LNCaP clone FGC (cell line): ENCODE measurements around the gene SLC39A7.

Experiments used
- DNase-seq: peaks from one replicate; pipeline ENCODE4 v3.0.0-alpha.2; 2011; ENCODE audit warnings: low read depth
- H3K4me3 ChIP-seq: 2 replicates; pipeline ENCODE4 v1.5.1; 2011; ENCODE audit warnings: mild to moderate bottlenecking, low read depth, low read length, control low read depth
- TF ChIP-seq, protein P1 (sequence below): IDR thresholded peaks from 2 replicates; pipeline ENCODE4 v1.5.1; 2012; ENCODE audit warnings: mild to moderate bottlenecking; ENCODE audit not compliant: control insufficient read depth, insufficient read depth; ENCODE audit errors: extremely low read depth

SLC39A7 gene

DNA sequence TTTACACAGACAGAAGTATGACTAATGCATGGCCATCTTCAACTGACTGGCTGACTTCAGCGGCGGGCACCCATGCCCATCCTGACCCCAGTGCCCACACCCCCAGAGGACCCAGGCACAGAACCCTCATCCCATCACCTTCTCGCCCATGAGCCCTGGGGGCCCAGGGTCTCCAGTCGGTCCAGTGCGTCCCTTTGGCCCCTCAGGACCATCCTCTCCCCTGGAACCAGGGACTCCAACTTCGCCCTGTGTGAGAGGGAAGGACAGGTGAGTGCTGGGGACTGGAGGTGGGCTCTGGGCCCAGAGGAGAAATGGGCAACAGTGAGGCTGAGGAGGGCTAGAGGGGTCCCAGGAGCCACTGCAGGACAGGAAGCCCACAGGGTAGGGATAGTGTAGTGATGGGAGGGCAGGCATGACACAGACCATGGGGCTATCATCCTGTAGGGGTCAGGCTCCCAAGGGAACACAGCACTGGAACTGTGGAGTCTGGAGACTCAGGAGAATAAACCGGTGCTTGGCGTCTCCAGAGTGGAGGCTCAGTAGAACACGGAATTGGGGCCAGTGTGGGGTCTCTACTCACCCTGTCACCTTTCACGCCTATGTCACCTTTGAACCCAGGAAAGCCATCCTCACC is 25.1 kb upstream of the SLC39A7 start:
- TF ChIP-seq, protein P1, sequence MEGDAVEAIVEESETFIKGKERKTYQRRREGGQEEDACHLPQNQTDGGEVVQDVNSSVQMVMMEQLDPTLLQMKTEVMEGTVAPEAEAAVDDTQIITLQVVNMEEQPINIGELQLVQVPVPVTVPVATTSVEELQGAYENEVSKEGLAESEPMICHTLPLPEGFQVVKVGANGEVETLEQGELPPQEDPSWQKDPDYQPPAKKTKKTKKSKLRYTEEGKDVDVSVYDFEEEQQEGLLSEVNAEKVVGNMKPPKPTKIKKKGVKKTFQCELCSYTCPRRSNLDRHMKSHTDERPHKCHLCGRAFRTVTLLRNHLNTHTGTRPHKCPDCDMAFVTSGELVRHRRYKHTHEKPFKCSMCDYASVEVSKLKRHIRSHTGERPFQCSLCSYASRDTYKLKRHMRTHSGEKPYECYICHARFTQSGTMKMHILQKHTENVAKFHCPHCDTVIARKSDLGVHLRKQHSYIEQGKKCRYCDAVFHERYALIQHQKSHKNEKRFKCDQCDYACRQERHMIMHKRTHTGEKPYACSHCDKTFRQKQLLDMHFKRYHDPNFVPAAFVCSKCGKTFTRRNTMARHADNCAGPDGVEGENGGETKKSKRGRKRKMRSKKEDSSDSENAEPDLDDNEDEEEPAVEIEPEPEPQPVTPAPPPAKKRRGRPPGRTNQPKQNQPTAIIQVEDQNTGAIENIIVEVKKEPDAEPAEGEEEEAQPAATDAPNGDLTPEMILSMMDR: 0 out of 2 replicates have a peak, but pooled peaks have one; percentile 27
- H3K4me3 ChIP-seq: no peak overlapping the region
- DNase-seq: no peak

DNA sequence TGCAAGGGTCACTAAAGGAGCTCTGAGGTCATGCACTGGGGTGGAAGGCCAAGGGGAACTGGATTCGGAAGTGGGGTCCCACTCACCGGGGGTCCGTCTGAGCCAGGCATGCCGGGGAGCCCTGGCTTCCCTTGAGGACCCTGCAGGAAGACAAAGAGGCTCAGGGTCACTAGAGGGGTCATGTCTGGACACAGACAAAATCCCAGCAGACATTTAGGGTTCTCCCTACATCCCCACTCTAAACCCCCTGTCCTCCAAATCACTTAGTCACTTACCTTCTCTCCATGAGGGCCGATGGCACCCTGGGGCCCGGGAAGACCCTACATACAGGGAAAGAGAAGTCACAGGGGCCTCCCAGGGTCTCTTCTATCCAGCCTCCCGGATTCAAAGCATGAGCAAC is 23.8 kb upstream of the SLC39A7 start:
- H3K4me3 ChIP-seq: no peak overlapping the region
- DNase-seq: no peak
- TF ChIP-seq, protein P1: no peak

DNA sequence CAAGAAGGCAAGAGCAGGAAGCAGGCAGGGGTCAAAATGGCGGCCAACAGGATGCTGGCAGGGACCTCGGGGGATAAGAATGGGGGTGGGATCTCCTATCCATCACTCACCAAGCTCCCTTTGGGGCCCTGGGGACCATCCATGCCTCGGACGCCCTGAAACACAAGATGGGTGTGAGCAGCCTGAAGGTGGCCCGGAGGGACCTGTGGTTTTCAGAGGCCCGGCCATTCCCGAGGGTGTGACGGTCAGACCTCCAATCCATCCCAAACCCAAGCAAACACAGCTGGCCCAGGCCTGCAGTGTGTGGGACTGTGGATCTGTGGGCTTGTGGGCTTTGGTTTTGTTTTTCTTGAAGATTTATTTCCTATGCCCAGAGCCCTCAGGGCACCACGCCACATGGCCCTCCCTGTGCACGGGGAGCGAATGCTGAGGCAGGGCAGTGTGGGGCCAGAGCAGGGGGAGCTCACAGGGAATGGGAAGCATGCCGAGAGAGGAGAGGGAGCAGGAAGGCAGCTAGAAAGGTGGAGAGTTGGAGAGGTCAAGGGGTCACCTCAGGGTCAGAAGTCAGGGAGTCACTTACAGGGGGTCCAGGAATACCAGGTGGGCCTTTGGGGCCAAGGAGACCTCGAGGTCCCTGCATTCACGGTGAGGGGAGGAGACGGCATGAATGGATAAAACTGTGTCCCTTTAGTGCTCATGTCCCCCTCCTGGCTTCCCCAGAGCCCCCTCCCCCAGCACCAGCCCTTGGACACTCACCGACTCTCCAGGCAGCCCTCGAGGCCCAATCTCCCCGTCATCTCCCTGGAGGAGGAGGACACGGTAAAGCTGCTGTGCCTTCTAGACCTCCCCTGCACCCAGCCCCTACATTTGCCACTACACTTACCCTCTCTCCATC is 22.9 kb upstream of the SLC39A7 start:
- TF ChIP-seq, protein P1: no peak

DNA sequence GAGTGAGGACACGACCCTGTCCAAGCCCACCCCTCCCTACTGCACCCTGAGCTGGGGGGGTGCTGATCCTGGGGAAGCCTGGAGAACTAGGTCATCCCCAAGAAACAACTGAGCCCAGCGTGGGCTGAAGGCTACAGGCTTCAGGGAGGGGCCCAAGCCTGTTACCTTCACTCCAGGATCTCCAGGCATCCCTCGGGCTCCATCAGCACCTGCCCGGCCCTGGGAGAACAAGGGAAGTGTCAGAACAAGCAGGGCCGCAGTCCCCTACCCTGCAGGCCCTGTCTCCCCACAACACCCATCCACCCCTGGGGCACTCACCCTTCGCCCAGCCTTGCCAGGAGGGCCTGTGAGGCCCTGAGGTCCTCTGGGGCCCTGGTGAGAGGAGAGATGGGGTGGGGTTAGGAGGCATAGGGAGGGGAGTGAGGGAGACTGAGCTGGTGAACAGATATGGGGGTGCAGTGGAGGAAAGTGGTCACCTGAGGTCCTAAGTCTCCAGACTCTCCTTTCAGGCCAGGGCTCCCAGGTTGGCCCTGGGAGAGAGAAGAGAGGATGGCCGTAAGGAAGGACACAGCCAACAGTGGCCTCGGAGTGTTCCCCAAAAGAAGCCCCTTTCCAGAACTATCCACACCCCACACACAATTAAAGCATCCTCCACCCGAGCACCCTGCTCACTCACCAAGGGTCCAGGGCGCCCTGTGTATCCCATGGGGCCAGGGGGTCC is 21.8 kb upstream of the SLC39A7 start:
- no peak overlapping the region for H3K4me3 ChIP-seq
- no peak for DNase-seq
- TF ChIP-seq, protein P1: no peak

More for the DNA sequence above, 22.9 kb upstream of the SLC39A7 start:
- H3K4me3 ChIP-seq: no peak overlapping the region
- no peak for DNase-seq

DNA sequence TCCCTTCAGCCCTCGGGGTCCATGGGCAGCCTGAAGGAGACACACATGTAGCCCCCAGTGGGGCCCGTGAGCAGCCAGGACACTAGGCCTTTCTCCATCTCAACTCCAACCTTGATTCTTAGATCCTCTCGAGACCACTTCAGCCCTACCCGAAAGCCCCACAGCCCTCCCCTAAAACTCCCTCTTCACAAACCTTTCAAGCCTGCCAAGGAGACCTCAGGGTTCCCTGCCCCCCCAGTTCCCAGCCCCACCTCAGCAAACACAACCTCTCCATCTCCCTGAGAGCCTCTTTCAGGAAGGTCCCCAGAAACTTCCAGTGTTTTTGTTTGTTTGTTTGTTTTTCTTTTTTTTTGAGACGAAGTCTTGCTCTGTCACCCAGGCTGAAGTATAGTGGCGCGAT is 19.5 kb upstream of the SLC39A7 start:
- TF ChIP-seq, protein P1: no peak
- no peak overlapping the region for H3K4me3 ChIP-seq
- DNase-seq: no peak

DNA sequence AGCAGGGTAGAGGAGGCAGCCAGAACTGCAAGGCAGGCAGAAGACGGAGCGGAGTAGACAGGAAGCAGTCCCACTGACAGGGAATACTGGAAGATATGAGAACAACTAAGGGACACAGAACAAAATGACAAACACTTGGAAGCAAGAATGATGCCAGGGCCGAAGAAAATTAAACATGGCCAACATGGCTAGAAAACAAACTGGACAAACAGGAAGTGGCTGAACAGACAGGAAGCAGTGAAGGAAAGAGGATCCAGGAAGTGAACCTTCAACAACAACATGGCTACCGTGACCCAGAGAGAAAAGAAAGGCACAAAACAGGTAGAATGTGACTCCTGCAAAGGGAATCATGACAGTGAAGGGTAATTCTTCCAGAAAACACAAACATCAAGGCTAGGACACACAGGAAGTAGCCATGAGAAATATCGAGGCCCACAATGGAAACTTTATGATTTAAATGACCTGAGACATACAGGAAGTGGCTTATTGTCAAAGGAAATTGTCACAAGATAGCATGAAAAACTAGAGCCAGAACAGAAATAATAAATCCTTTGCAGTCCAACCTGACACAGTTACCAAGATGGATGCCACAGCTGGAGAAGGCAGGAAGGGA is 17.5 kb upstream of the SLC39A7 start:
- DNase-seq: no peak
- TF ChIP-seq, protein P1: no peak
- H3K4me3 ChIP-seq: no peak overlapping the region
